ENCODE measurements around the gene TPPP2.

Gene TPPP2

GRCh38 chr14:21070610-21071224, 40.7 kb downstream of the TPPP2 start:
- Histone ChIP-seq H3K4me1 (ENCODE audit: control insufficient read depth, insufficient read depth, low read length) (peaks cover 38% of the 10 kb centered on the region), H3K4me3 (ENCODE audit: low read length in 2 of 2) (peak overlapping the region; percentile 86 to 90), H3K27ac (ENCODE audit: low read length) (peak overlapping the region; percentile 84), H3K27me3 (ENCODE audit: control insufficient read depth in 1 of 2, insufficient read depth in 2 of 2, low read length in 2 of 2) (no peaks in the 10 kb centered on the region), H3K9me3 (ENCODE audit: control insufficient read depth in 2 of 2, low read length in 2 of 2) (no peaks in the 10 kb centered on the region), H3K36me3 (ENCODE audit: control insufficient read depth in 2 of 2, insufficient read depth in 2 of 2, low read length in 2 of 2) (peaks cover 12 to 21% of the 10 kb centered on the region in 2 donors), H3K9ac (ENCODE audit: low read length in 2 of 2) (peak overlapping the region; percentile 74 to 80)

DNA sequence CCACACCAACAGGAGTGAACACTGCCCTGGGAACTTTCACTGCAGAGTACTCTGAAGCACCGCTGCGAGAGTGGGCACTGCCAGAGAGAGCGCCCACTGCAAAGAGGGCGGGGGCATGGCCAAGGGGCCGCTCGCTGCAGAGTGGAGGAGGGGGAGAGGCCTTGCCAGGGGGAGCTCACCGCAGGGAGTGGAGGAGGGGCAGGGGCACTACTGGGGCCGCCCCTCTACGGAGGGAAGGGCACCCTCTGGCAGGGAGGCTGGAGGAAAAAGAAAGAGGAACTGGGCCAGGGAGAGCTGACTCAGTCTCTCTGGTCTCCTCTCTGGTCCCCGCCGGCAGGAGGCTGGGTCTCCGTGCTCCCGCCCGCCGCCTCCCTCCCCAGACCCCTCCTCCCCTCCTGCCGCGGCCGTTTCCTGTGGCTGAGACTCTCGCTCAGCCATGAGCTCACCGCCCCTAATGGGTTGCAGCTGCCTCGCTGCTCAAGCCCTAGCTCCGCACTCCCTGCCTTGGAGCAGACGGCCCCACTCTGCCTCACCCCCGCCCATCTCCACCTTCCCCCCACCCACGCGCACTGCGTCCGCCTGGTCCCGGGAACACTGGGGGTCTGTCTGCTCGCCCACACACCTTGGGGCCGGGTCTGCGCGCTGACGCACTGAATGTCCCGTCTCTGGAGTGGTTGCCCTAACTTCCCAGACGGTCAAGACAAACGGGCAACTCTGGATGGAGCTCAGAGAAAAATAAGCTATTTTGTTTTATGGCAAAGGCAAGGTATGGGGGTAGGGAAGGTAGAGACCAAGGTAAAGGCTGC, 41.4 kb downstream of the TPPP2 start:
- Histone ChIP-seq H3K9ac (ENCODE audit: low read length in 2 of 2) (peak overlapping the region; percentile 74 to 80), H3K4me1 (ENCODE audit: control insufficient read depth, insufficient read depth, low read length) (peaks cover 38% of the 10 kb centered on the region), H3K27me3 (ENCODE audit: control insufficient read depth in 1 of 2, insufficient read depth in 2 of 2, low read length in 2 of 2) (no peaks in the 10 kb centered on the region), H3K4me3 (ENCODE audit: low read length in 2 of 2) (peak overlapping the region; percentile 86 to 90), H3K27ac (ENCODE audit: low read length) (peak overlapping the region; percentile 84), H3K9me3 (ENCODE audit: control insufficient read depth in 2 of 2, low read length in 2 of 2) (no peaks in the 10 kb centered on the region), H3K36me3 (ENCODE audit: control insufficient read depth in 2 of 2, insufficient read depth in 2 of 2, low read length in 2 of 2) (peaks cover 19 to 29% of the 10 kb centered on the region in 2 donors)

DNA sequence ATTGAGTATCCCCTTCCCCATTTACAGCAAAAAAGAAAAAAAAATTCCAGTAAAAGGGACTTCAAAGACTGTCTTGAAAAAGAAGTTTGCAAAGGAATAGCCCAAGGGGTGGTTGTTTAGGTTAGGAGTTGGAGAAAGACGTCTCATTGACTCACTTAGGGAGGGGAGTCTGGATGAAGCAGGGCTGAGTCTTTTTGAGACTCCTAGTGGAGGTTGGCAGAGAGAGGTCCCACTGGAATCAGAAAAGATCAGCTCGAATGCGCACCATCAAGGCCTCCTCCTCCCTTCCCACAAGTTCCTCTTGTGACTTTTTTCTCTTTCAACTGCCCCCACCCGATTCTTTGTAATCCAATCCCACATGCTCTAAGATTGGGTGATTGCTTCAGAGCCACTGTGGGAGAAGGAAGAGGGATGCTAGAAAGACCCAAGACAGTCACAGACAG, 42.0 kb downstream of the TPPP2 start:
- Histone ChIP-seq H3K9me3 (ENCODE audit: control insufficient read depth in 2 of 2, low read length in 2 of 2) (no peaks in the 10 kb centered on the region), H3K27ac (ENCODE audit: low read length) (peak overlapping the region; percentile 84), H3K4me3 (ENCODE audit: low read length in 2 of 2) (peak overlapping the region; percentile 86 to 90), H3K36me3 (ENCODE audit: control insufficient read depth in 2 of 2, insufficient read depth in 2 of 2, low read length in 2 of 2) (peaks cover 22 to 34% of the 10 kb centered on the region in 2 donors), H3K9ac (ENCODE audit: low read length in 2 of 2) (peak overlapping the region; percentile 22 to 74), H3K4me1 (ENCODE audit: control insufficient read depth, insufficient read depth, low read length) (peaks cover 38% of the 10 kb centered on the region), H3K27me3 (ENCODE audit: control insufficient read depth in 1 of 2, insufficient read depth in 2 of 2, low read length in 2 of 2) (no peaks in the 10 kb centered on the region)

DNA sequence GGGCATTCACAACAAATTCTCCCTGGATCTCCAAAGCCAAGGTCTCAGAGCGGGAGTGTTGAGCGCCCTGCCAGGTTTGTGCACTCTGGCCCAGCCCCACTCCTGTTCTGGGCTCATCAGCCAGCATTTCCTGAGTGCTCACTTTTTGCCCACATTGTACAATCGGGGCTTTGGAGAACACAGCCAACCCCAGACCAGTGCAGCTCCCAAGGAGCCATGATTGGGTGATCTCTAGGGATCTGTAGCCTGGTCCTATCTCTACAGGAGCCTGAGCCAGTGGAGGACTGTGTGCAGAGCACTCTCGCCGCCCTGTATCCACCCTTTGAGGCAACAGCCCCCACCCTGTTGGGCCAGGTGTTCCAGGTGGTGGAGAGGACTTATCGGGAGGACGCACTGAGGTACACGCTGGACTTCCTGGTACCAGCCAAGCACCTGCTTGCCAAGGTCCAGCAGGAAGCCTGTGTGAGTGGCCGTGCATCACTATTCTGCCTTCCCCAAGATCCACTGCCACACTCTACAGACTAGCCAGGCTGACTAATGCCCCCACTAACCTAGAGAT, 42.8 kb downstream of the TPPP2 start:
- Histone ChIP-seq H3K4me1 (ENCODE audit: control insufficient read depth, insufficient read depth, low read length) (peaks cover 38% of the 10 kb centered on the region), H3K36me3 (ENCODE audit: control insufficient read depth in 2 of 2, insufficient read depth in 2 of 2, low read length in 2 of 2) (peaks cover 22 to 38% of the 10 kb centered on the region in 2 donors), H3K27me3 (ENCODE audit: control insufficient read depth in 1 of 2, insufficient read depth in 2 of 2, low read length in 2 of 2) (no peaks in the 10 kb centered on the region), H3K9me3 (ENCODE audit: control insufficient read depth in 2 of 2, low read length in 2 of 2) (no peaks in the 10 kb centered on the region), H3K9ac (ENCODE audit: low read length in 2 of 2) (no peak overlapping the region), H3K27ac (ENCODE audit: low read length) (peak overlapping the region; percentile 84), H3K4me3 (ENCODE audit: low read length in 2 of 2) (no peak overlapping the region)

- peaks cover 30 to 49% of the 10 kb centered on the region in 2 donors for H3K36me3 ChIP-seq (ENCODE audit: control insufficient read depth in 2 of 2, insufficient read depth in 2 of 2, low read length in 2 of 2)
- H3K9ac ChIP-seq (ENCODE audit: low read length in 2 of 2), result no peak overlapping the region
- no peak overlapping the region for H3K4me3 ChIP-seq (ENCODE audit: low read length in 2 of 2)
- H3K9me3 ChIP-seq (ENCODE audit: control insufficient read depth in 2 of 2, low read length in 2 of 2), result no peaks in the 10 kb centered on the region
- H3K27me3 ChIP-seq (ENCODE audit: control insufficient read depth in 1 of 2, insufficient read depth in 2 of 2, low read length in 2 of 2), result no peaks in the 10 kb centered on the region
- H3K27ac ChIP-seq (ENCODE audit: low read length), result no peak overlapping the region
- peaks cover 33% of the 10 kb centered on the region for H3K4me1 ChIP-seq (ENCODE audit: control insufficient read depth, insufficient read depth, low read length)
Observed at GRCh38 chr14:21073921-21074320, 43.9 kb downstream of the TPPP2 start.

DNA sequence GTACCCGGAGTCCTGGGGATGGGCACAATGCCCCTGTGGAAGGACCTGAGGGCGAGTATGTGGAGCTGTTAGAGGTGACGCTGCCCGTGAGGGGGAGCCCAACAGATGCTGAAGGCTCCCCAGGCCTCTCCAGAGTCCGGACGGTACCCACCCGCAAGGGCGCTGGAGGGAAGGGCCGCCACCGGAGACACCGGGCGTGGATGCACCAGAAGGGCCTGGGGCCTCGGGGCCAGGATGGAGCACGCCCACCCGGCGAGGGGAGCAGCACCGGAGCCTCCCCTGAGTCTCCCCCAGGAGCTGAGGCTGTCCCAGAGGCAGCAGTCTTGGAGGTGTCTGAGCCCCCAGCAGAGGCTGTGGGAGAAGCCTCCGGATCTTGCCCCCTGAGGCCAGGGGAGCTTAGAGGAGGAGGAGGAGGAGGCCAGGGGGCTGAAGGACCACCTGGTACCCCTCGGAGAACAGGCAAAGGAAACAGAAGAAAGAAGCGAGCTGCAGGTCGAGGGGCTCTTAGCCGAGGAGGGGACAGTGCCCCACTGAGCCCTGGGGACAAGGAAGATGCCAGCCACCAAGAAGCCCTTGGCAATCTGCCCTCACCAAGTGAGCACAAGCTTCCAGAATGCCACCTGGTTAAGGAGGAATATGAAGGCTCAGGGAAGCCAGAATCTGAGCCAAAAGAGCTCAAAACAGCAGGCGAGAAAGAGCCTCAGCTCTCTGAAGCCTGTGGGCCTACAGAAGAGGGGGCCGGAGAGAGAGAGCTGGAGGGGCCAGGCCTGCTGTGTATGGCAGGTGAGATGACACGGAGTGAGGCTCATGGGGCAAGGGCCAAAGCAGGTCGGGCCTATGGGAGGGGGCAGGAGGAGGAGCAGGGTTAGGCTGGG, 44.6 kb downstream of the TPPP2 start:
- no peaks in the 10 kb centered on the region for H3K27me3 ChIP-seq (ENCODE audit: control insufficient read depth in 1 of 2, insufficient read depth in 2 of 2, low read length in 2 of 2)
- no peak overlapping the region for H3K9ac ChIP-seq (ENCODE audit: low read length in 2 of 2)
- H3K36me3 ChIP-seq (ENCODE audit: control insufficient read depth in 2 of 2, insufficient read depth in 2 of 2, low read length in 2 of 2), result peaks cover 38 to 55% of the 10 kb centered on the region in 2 donors
- no peak overlapping the region for H3K27ac ChIP-seq (ENCODE audit: low read length)
- peaks cover 26% of the 10 kb centered on the region for H3K4me1 ChIP-seq (ENCODE audit: control insufficient read depth, insufficient read depth, low read length)
- H3K4me3 ChIP-seq (ENCODE audit: low read length in 2 of 2), result no peak overlapping the region
- no peaks in the 10 kb centered on the region for H3K9me3 ChIP-seq (ENCODE audit: control insufficient read depth in 2 of 2, low read length in 2 of 2)

DNA sequence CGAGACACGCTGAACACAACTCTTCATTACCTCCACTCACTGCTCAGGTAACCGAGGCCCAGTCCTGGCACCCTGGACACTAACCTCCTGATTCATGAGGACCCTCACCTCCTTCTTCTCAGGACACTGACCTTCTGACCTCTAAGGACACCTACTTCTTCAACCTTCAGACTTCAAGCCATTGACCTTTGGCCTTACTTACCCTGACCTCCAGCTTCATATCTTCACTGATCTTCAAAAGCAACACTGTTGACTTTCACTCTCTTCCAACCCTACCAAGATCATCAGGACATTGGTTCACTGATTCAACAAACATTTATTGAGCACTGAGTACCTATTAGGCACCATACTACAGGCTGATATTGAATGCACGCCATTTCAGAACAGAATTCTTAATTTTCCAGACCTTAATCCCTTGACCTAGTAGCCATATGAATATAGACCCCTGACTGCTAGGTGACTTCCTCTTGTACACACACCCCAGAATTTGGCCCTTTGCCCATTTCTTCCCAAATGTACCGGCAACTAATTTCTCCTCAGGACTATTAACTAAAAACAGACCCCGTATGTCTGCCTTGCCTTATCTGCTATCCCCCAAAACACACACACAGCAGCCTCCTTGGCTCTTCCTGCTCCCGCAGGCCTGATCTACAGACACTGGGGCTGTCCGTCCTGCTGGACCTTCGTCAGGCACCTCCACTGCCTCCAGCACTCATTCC, 45.9 kb downstream of the TPPP2 start:
- Histone ChIP-seq H3K4me3 (ENCODE audit: low read length in 2 of 2) (no peak overlapping the region), H3K9ac (ENCODE audit: low read length in 2 of 2) (no peak overlapping the region), H3K4me1 (ENCODE audit: control insufficient read depth, insufficient read depth, low read length) (peaks cover 19% of the 10 kb centered on the region), H3K27ac (ENCODE audit: low read length) (no peak overlapping the region), H3K27me3 (ENCODE audit: control insufficient read depth in 1 of 2, insufficient read depth in 2 of 2, low read length in 2 of 2) (no peaks in the 10 kb centered on the region), H3K36me3 (ENCODE audit: control insufficient read depth in 2 of 2, insufficient read depth in 2 of 2, low read length in 2 of 2) (peaks cover 49 to 66% of the 10 kb centered on the region in 2 donors), H3K9me3 (ENCODE audit: control insufficient read depth in 2 of 2, low read length in 2 of 2) (no peaks in the 10 kb centered on the region)

DNA sequence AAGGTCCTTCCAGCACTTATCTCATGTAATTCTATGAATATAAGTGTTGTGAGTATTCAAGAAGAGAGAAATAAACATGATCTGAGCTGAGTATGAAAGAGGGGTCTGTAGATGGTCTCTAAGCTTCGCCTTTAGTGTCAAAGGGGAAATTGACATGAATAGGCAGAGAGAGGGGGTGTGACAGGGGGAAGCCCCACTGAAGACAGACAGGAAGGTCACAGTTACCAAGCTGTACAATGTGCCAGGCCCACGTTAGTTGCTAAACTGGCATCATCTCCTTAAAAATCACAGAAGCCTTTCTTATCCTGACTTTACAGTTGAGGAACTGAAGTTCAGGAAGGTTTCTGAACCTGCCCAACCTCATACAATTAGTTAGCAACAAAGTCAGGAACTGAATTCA, 47.7 kb downstream of the TPPP2 start:
- no peak overlapping the region for H3K27ac ChIP-seq (ENCODE audit: low read length)
- peaks cover 3% of the 10 kb centered on the region for H3K4me1 ChIP-seq (ENCODE audit: control insufficient read depth, insufficient read depth, low read length)
- no peak overlapping the region for H3K9ac ChIP-seq (ENCODE audit: low read length in 2 of 2)
- no peaks in the 10 kb centered on the region for H3K9me3 ChIP-seq (ENCODE audit: control insufficient read depth in 2 of 2, low read length in 2 of 2)
- no peaks in the 10 kb centered on the region for H3K27me3 ChIP-seq (ENCODE audit: control insufficient read depth in 1 of 2, insufficient read depth in 2 of 2, low read length in 2 of 2)
- no peak overlapping the region for H3K4me3 ChIP-seq (ENCODE audit: low read length in 2 of 2)
- H3K36me3 ChIP-seq (ENCODE audit: control insufficient read depth in 2 of 2, insufficient read depth in 2 of 2, low read length in 2 of 2), result peaks cover 60 to 82% of the 10 kb centered on the region in 2 donors

GRCh38 chr14:21078287-21078686, 48.3 kb downstream of the TPPP2 start:
- Histone ChIP-seq H3K9me3 (ENCODE audit: control insufficient read depth in 2 of 2, low read length in 2 of 2) (no peaks in the 10 kb centered on the region), H3K27ac (ENCODE audit: low read length) (no peak overlapping the region), H3K9ac (ENCODE audit: low read length in 2 of 2) (no peak overlapping the region), H3K4me3 (ENCODE audit: low read length in 2 of 2) (no peak overlapping the region), H3K36me3 (ENCODE audit: control insufficient read depth in 2 of 2, insufficient read depth in 2 of 2, low read length in 2 of 2) (peaks cover 63 to 83% of the 10 kb centered on the region in 2 donors), H3K4me1 (ENCODE audit: control insufficient read depth, insufficient read depth, low read length) (no peaks in the 10 kb centered on the region), H3K27me3 (ENCODE audit: control insufficient read depth in 1 of 2, insufficient read depth in 2 of 2, low read length in 2 of 2) (no peaks in the 10 kb centered on the region)

DNA sequence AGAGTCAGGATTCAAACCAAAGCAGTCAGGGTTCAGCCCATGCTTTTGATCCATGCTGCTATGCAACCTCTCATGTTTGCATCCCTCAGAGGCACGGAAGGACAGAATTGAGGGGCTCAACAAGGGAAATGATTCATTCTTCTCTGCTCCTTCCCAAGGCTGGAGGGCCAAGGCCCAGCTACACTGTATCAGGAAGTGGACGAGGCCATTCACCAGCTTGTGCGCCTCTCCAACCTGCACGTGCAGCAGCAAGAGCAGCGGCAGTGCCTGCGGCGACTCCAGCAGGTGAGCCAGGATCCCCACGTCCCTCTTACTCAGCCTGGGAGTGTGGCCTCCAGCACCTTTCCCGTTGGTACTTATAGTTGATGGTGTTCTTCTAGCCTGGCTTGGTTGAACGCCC, 48.7 kb downstream of the TPPP2 start:
- no peak overlapping the region for H3K27ac ChIP-seq (ENCODE audit: low read length)
- H3K36me3 ChIP-seq (ENCODE audit: control insufficient read depth in 2 of 2, insufficient read depth in 2 of 2, low read length in 2 of 2), result peaks cover 59 to 81% of the 10 kb centered on the region in 2 donors
- H3K9me3 ChIP-seq (ENCODE audit: control insufficient read depth in 2 of 2, low read length in 2 of 2), result no peaks in the 10 kb centered on the region
- no peaks in the 10 kb centered on the region for H3K27me3 ChIP-seq (ENCODE audit: control insufficient read depth in 1 of 2, insufficient read depth in 2 of 2, low read length in 2 of 2)
- no peak overlapping the region for H3K4me3 ChIP-seq (ENCODE audit: low read length in 2 of 2)
- no peaks in the 10 kb centered on the region for H3K4me1 ChIP-seq (ENCODE audit: control insufficient read depth, insufficient read depth, low read length)
- H3K9ac ChIP-seq (ENCODE audit: low read length in 2 of 2), result no peak overlapping the region

Measured in stomach smooth muscle (tissue), 2 donors.